Stimulated activated CD8-positive, alpha-beta memory T cell treated with anti-CD3 and anti-CD28 coated beads, Interleukin-2, amount 100 ng/mL, for 48 hours (primary cell): ENCODE results near the gene SLC35F1.

Source experiments
- DNase-seq, 2 donors: peaks; one replicate each; pipeline ENCODE4 v3.0.0-alpha.2; 2020; ENCODE audit warnings: low read depth in 2 of 2

Gene SLC35F1

GRCh38 chr6:118122801-118123200 lies 215.7 kb downstream of the SLC35F1 start:
- DNase-seq = no peak

- DNase-seq = no peak
These were observed 216.5 kb downstream of the SLC35F1 start for GRCh38 chr6:118123503-118124037.

GRCh38 chr6:118124851-118125250 lies 217.8 kb downstream of the SLC35F1 start:
- DNase-seq = no peak

- no peak for DNase-seq
These were observed 221.7 kb downstream of the SLC35F1 start for GRCh38 chr6:118128755-118129154.

GRCh38 chr6:118134206-118134605 lies 227.1 kb downstream of the SLC35F1 start:
- DNase-seq = no peak

GRCh38 chr6:118134736-118135135 lies 227.7 kb downstream of the SLC35F1 start:
- no peak for DNase-seq

GRCh38 chr6:118135371-118135770 lies 228.3 kb downstream of the SLC35F1 start:
- DNase-seq = no peak

- DNase-seq = no peak
These were observed 234.1 kb downstream of the SLC35F1 start for GRCh38 chr6:118141211-118141610.

GRCh38 chr6:118146584-118146983 lies 239.5 kb downstream of the SLC35F1 start:
- DNase-seq = no peak

GRCh38 chr6:118147511-118147910 lies 240.4 kb downstream of the SLC35F1 start:
- no peak for DNase-seq

GRCh38 chr6:118148561-118148960 lies 241.5 kb downstream of the SLC35F1 start:
- no peak for DNase-seq

- DNase-seq = no peak
These were observed 245.5 kb downstream of the SLC35F1 start for GRCh38 chr6:118152524-118152923.

GRCh38 chr6:118161343-118161742 lies 254.3 kb downstream of the SLC35F1 start:
- no peak for DNase-seq

GRCh38 chr6:118163542-118163941 lies 256.5 kb downstream of the SLC35F1 start:
- DNase-seq = no peak

GRCh38 chr6:118165500-118165899 lies 258.4 kb downstream of the SLC35F1 start:
- no peak for DNase-seq

- DNase-seq = no peak
These were observed 261.4 kb downstream of the SLC35F1 start for GRCh38 chr6:118168421-118168820.

GRCh38 chr6:118171852-118172251 lies 264.8 kb downstream of the SLC35F1 start:
- no peak for DNase-seq

- DNase-seq = no peak
These were observed 267.0 kb downstream of the SLC35F1 start for GRCh38 chr6:118174071-118174470.

- no peak for DNase-seq
These were observed 270.7 kb downstream of the SLC35F1 start for GRCh38 chr6:118177720-118178119.

- DNase-seq = no peak
These were observed 272.0 kb downstream of the SLC35F1 start for GRCh38 chr6:118179048-118179447.

- no peak for DNase-seq
These were observed 279.9 kb downstream of the SLC35F1 start for GRCh38 chr6:118186672-118187567.

- no peak for DNase-seq
These were observed 280.6 kb downstream of the SLC35F1 start for GRCh38 chr6:118187568-118188164.

GRCh38 chr6:118188561-118188960 lies 281.5 kb downstream of the SLC35F1 start:
- no peak for DNase-seq
